Smooth muscle cell (in vitro differentiated cells): ENCODE data around the gene TUBB1. TPM values are rescaled to one million over a fixed set of nuclear protein-coding genes. Genes with fewer than 3 reads are reported as not detected.

ENCODE experiments used
- DNase-seq: peaks from one replicate; lab custom pipeline; 2025; ENCODE audit not compliant: unreplicated experiment; lab: John Stamatoyannopoulos, UW
- H2AFZ ChIP-seq: fragments of 200-600 bp; sonication (generic); 2 replicates; pipeline ENCODE4 v1.6.0; 2016; ENCODE audit warnings: antibody characterized with exemption, low read depth, mild to moderate bottlenecking
- H3F3A ChIP-seq: fragments of 200-600 bp; sonication (generic); 2 replicates; pipeline ENCODE4 v1.6.0; 2017; ENCODE audit warnings: antibody characterized with exemption, low read depth
- H3K27ac ChIP-seq: fragments of 200-600 bp; sonication (generic); 2 replicates; pipeline ENCODE4 v1.5.1; 2016; ENCODE audit warnings: low read depth, mild to moderate bottlenecking
- H3K27me3 ChIP-seq: fragments of 200-600 bp; sonication (generic); 2 replicates; pipeline ENCODE4 v1.6.1; 2016; ENCODE audit warnings: low read depth, mild to moderate bottlenecking
- H3K36me3 ChIP-seq: fragments of 200-600 bp; sonication (generic); 2 replicates; pipeline ENCODE4 v1.5.1; 2016; ENCODE audit warnings: low read depth
- H3K4me1 ChIP-seq: fragments of 200-600 bp; sonication (generic); 2 replicates; pipeline ENCODE4 v1.5.1; 2016; ENCODE audit warnings: low read depth
- H3K4me2 ChIP-seq: fragments of 200-600 bp; sonication (generic); 2 replicates; pipeline ENCODE4 v1.6.0; 2016; ENCODE audit warnings: mild to moderate bottlenecking
- H3K4me3 ChIP-seq: fragments of 200-600 bp; sonication (generic); 2 replicates; pipeline ENCODE4 v1.5.1; 2016; ENCODE audit warnings: mild to moderate bottlenecking
- H3K79me2 ChIP-seq: fragments of 200-600 bp; sonication (generic); 2 replicates; pipeline ENCODE4 v1.6.0; 2016; ENCODE audit warnings: low read depth, mild to moderate bottlenecking
- H3K9ac ChIP-seq: fragments of 200-600 bp; sonication (generic); 2 replicates; pipeline ENCODE4 v1.6.0; 2016; ENCODE audit warnings: low read depth
- H3K9me3 ChIP-seq: fragments of 200-600 bp; sonication (generic); replicated peaks from 2 replicates; pipeline ENCODE4 v1.5.1; 2016; ENCODE audit warnings: low read depth
- H4K20me1 ChIP-seq: fragments of 200-600 bp; sonication (generic); 2 replicates; pipeline ENCODE4 v1.6.0; 2016; ENCODE audit warnings: low read depth
- WGBS: methylation state at CpG from one replicate; pipeline ENCODE4 v1.1.7; 2016; ENCODE audit warnings: low lambda C conversion rate; 5-methylcytosine and 5-hydroxymethylcytosine counted together
- polyA plus RNA-seq: library from polyadenylated mRNA; unstranded; fragments of >200 nt; fragmentation: Nextera tagmentation; extraction: Ambion mirVana; gene quantifications from 2 replicates; pipeline ENCODE4 v1.2.1, GENCODE V29; 2016
- total RNA-seq: library from RNA; depleted of rRNA; stranded (reverse); fragments of >200 nt; gene quantifications from 2 replicates; pipeline ENCODE4 v1.2.3, GENCODE V29; 2014
- TF ChIP-seq, protein P1 (sequence below): fragments of 200-600 bp; sonication (generic); IDR thresholded peaks from 2 replicates; pipeline ENCODE4 v1.5.1; 2017; ENCODE audit warnings: borderline replicate concordance, mild to moderate bottlenecking, antibody characterized with exemption; ENCODE audit not compliant: insufficient read depth, poor library complexity, severe bottlenecking

Gene TUBB1
- total and polyA plus RNA-seq, 2 experiments from 2014 or later: 0.67 TPM; not detected in 1

DNA sequence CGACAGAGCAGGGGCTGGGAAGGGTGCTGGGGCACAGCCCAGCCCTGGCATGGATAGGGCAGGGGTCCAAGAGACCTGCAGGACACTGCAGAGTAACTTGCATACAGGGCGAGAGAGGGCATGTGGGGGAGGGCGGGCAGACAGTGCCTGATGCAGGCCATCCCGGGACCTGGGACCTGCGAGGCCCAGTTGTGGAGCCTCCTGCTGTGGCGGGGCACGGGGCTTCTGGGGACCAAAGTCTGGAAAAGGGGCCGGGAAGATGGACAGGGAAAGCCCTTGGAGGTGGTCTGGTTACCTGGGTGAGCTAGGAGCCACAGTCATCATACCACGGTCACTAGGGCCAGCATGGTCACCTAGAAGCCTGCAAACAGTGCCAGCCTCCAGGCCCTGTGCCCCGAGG lies 412 bp upstream of the TUBB1 start:
- 100% methylated on average over 10 of the region's 10 CpGs for WGBS
- no peak overlapping the region for H3K4me3 ChIP-seq
- no peak overlapping the region for H2AFZ ChIP-seq
- no peak overlapping the region for H3K4me2 ChIP-seq
- H3K9ac ChIP-seq: no peak overlapping the region
- peaks cover 6% of the 10 kb centered on the region for H3F3A ChIP-seq
- no peaks in the 10 kb centered on the region for H3K9me3 ChIP-seq
- no peaks in the 10 kb centered on the region for H3K4me1 ChIP-seq
- no peak for DNase-seq
- no peaks in the 10 kb centered on the region for H3K36me3 ChIP-seq
- peaks cover 6% of the 10 kb centered on the region for H3K79me2 ChIP-seq
- H3K27ac ChIP-seq: no peak overlapping the region
- peaks cover 19% of the 10 kb centered on the region for H4K20me1 ChIP-seq
- no peaks in the 10 kb centered on the region for H3K27me3 ChIP-seq
- TF ChIP-seq, protein P1, sequence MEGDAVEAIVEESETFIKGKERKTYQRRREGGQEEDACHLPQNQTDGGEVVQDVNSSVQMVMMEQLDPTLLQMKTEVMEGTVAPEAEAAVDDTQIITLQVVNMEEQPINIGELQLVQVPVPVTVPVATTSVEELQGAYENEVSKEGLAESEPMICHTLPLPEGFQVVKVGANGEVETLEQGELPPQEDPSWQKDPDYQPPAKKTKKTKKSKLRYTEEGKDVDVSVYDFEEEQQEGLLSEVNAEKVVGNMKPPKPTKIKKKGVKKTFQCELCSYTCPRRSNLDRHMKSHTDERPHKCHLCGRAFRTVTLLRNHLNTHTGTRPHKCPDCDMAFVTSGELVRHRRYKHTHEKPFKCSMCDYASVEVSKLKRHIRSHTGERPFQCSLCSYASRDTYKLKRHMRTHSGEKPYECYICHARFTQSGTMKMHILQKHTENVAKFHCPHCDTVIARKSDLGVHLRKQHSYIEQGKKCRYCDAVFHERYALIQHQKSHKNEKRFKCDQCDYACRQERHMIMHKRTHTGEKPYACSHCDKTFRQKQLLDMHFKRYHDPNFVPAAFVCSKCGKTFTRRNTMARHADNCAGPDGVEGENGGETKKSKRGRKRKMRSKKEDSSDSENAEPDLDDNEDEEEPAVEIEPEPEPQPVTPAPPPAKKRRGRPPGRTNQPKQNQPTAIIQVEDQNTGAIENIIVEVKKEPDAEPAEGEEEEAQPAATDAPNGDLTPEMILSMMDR: no peak

- Histone ChIP-seq H3K36me3 (peaks cover 2% of the 10 kb centered on the region), H3F3A (peaks cover 6% of the 10 kb centered on the region), H3K9me3 (no peaks in the 10 kb centered on the region), H3K4me1 (no peaks in the 10 kb centered on the region), H3K4me2 (peak overlapping the region; percentile 54), H2AFZ (no peak overlapping the region), H3K9ac (no peak overlapping the region), H4K20me1 (peaks cover 40% of the 10 kb centered on the region), H3K79me2 (peaks cover 18% of the 10 kb centered on the region), H3K27me3 (no peaks in the 10 kb centered on the region), H3K4me3 (no peak overlapping the region), H3K27ac (peak overlapping the region; percentile 85)
- WGBS: 0% methylated on average over 5 of the region's 5 CpGs
- no peak for DNase-seq
- TF ChIP-seq, protein P1: no peak
Measured at GRCh38 chr20:59020938-59021551, 1.8 kb downstream of the TUBB1 start.

DNA sequence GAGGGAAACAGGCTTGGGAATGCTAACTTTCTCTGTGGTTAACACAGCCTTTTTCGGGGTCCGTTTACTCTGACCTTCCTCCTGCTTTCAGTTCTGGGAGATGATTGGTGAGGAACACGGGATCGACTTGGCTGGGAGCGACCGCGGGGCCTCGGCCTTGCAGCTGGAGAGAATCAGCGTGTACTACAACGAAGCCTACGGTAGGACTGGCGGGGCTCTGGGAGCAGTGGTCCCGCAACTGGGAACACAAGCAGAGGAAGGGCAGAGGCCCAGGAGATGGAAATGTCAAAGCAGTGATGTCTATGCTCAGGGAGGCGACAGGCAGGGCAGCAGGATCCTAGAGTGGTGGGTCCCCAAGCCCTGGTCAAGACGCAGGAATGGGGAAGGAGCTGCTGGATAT lies 3.5 kb downstream of the TUBB1 start:
- H3K9ac ChIP-seq: no peak overlapping the region
- no peak for DNase-seq
- H3K79me2 ChIP-seq: peaks cover 35% of the 10 kb centered on the region
- no peak overlapping the region for H3K4me2 ChIP-seq
- H3K4me1 ChIP-seq: no peaks in the 10 kb centered on the region
- H3F3A ChIP-seq: peaks cover 6% of the 10 kb centered on the region
- no peak overlapping the region for H2AFZ ChIP-seq
- H3K27ac ChIP-seq: no peak overlapping the region
- H3K36me3 ChIP-seq: peaks cover 3% of the 10 kb centered on the region
- 98% methylated on average over 15 of the region's 15 CpGs for WGBS
- H3K4me3 ChIP-seq: no peak overlapping the region
- peaks cover 57% of the 10 kb centered on the region for H4K20me1 ChIP-seq
- H3K9me3 ChIP-seq: no peaks in the 10 kb centered on the region
- TF ChIP-seq, protein P1: no peak
- no peaks in the 10 kb centered on the region for H3K27me3 ChIP-seq

DNA sequence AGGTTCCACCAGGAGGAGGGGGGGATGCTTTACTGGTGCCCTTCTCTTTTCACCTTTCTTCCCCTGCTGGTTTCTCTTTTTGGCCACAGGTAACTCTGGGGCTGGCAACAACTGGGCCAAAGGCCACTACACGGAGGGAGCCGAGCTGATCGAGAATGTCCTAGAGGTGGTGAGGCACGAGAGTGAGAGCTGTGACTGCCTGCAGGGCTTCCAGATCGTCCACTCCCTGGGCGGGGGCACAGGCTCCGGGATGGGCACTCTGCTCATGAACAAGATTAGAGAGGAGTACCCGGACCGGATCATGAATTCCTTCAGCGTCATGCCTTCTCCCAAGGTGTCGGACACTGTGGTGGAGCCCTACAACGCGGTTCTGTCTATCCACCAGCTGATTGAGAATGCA lies 4.4 kb downstream of the TUBB1 start:
- no peak overlapping the region for H3K4me2 ChIP-seq
- no peak overlapping the region for H3K27ac ChIP-seq
- peaks cover 3% of the 10 kb centered on the region for H3K36me3 ChIP-seq
- no peaks in the 10 kb centered on the region for H3K9me3 ChIP-seq
- peaks cover 66% of the 10 kb centered on the region for H4K20me1 ChIP-seq
- peaks cover 44% of the 10 kb centered on the region for H3K79me2 ChIP-seq
- H3K4me1 ChIP-seq: peaks cover 8% of the 10 kb centered on the region
- DNase-seq: no peak
- H3K4me3 ChIP-seq: no peak overlapping the region
- no peaks in the 10 kb centered on the region for H3K27me3 ChIP-seq
- TF ChIP-seq, protein P1: no peak
- H3K9ac ChIP-seq: no peak overlapping the region
- H2AFZ ChIP-seq: no peak overlapping the region
- H3F3A ChIP-seq: peaks cover 6% of the 10 kb centered on the region
- WGBS: 91% methylated on average over 13 of the region's 13 CpGs
